Measurements from ENCODE around the gene ETV1.

DNA sequence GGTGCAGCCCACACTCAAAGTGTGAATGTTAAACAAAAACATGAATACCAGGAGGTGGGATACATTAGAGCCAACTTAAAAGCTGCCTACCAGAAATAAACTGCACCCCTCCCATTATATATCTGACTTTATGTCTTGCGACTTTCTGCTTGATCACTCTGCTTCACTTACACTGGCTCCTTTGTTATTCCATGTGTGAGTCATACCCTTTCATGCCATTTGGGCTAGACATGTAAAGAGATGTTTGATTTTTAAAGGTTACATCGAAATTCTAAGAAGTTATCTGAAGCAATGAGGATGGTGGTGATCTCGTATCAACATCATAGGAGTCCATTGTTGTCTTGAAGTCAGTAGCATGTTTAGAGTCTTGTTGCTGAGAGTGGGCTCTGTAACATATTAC lies 31.6 kb upstream of the ETV1 start:
- TF ChIP-seq, protein P1, sequence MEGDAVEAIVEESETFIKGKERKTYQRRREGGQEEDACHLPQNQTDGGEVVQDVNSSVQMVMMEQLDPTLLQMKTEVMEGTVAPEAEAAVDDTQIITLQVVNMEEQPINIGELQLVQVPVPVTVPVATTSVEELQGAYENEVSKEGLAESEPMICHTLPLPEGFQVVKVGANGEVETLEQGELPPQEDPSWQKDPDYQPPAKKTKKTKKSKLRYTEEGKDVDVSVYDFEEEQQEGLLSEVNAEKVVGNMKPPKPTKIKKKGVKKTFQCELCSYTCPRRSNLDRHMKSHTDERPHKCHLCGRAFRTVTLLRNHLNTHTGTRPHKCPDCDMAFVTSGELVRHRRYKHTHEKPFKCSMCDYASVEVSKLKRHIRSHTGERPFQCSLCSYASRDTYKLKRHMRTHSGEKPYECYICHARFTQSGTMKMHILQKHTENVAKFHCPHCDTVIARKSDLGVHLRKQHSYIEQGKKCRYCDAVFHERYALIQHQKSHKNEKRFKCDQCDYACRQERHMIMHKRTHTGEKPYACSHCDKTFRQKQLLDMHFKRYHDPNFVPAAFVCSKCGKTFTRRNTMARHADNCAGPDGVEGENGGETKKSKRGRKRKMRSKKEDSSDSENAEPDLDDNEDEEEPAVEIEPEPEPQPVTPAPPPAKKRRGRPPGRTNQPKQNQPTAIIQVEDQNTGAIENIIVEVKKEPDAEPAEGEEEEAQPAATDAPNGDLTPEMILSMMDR (IDR thresholded peaks at IDR 0.05 in 4 of 5, conservative IDR thresholded peaks at IDR 0.05 in 1 of 5), result no peak
- no peak for TF ChIP-seq POLR2A (IDR thresholded peaks at IDR 0.05)

All from gastrocnemius medialis (tissue), 4 donors.